ENCODE measurements around the gene NOX5.
A peak's percentile ranks its signal among the peaks of the same experiment; 100 is the strongest.

NOX5 gene

GRCh38 chr15:69104050-69104750 lies 89.7 kb downstream of the NOX5 start:
- no peak for TF ChIP-seq Cebpa-rat (IDR thresholded peaks at IDR 0.05)
- H3K4me2 ChIP-seq, result peak overlapping the region; percentile 45 to 79 (median 63)
- no peaks in the 10 kb centered on the region for H3K27me3 ChIP-seq

GRCh38 chr15:69105451-69105985 lies 91.0 kb downstream of the NOX5 start:
- peak overlapping the region in 4 of 11 experiments; percentile 3 to 76 (median 74); a peak in 4 of 22 replicates for H3K4me2 ChIP-seq
- no peak overlapping the region for H3K4me3 ChIP-seq
- no peak for TF ChIP-seq Cebpa-rat (IDR thresholded peaks at IDR 0.05)
- no peaks in the 10 kb centered on the region; a peak in 1 of 22 replicates for H3K9me3 ChIP-seq (replicated peaks in 1 of 11)
- H4K20me1 ChIP-seq, result no peaks in the 10 kb centered on the region
- no peaks in the 10 kb centered on the region for H3K27me3 ChIP-seq
- no peak overlapping the region for H3K9ac ChIP-seq
- H3K27ac ChIP-seq, result no peak overlapping the region
- H3K36me3 ChIP-seq, result no peaks in the 10 kb centered on the region
- H3K4me1 ChIP-seq, result peaks cover 9 to 57% (median 42%) of the 10 kb centered on the region in 10 experiments

More at GRCh38 chr15:69104050-69104750, 89.7 kb downstream of the NOX5 start:
- Histone ChIP-seq H3K27ac (no peak overlapping the region), H3K4me3 (0 out of 20 replicates have a peak overlapping the region, but pooled peaks of 1 of the 10 experiments have one; percentile 21), H4K20me1 (no peaks in the 10 kb centered on the region), H3K4me1 (peaks cover 9 to 57% (median 42%) of the 10 kb centered on the region in 10 experiments), H3K9me3 (replicated peaks in 1 of 11) (no peaks in the 10 kb centered on the region; a peak in 1 of 22 replicates), H3K36me3 (no peaks in the 10 kb centered on the region), H3K9ac (no peak overlapping the region)

GRCh38 chr15:69107025-69107620 lies 92.6 kb downstream of the NOX5 start:
- Histone ChIP-seq H3K9me3 (replicated peaks in 1 of 11) (no peaks in the 10 kb centered on the region; a peak in 1 of 22 replicates), H3K9ac (no peak overlapping the region), H3K36me3 (no peaks in the 10 kb centered on the region), H3K27ac (no peak overlapping the region), H4K20me1 (no peaks in the 10 kb centered on the region), H3K4me3 (no peak overlapping the region), H3K4me1 (peaks cover 9 to 57% (median 42%) of the 10 kb centered on the region in 10 experiments), H3K27me3 (no peaks in the 10 kb centered on the region), H3K4me2 (peak overlapping the region in 10 of 11 experiments; percentile 4 to 78 (median 48); a peak in 17 of 22 replicates)
- TF ChIP-seq Cebpa-rat (IDR thresholded peaks at IDR 0.05), result no peak
